HepG2 (cell line): Measurements from ENCODE around the gene NRG2. TPM values are rescaled to one million over a fixed set of nuclear protein-coding genes. Genes with fewer than 3 reads are reported as not detected.

Experiments
- ATAC-seq: fragments of 200-7000 bp; cut with Tn5 transposase; 3 replicates; pipeline ENCODE4 v1.9.1; 2020; ENCODE audit warnings: mild to moderate bottlenecking, moderate library complexity
- BruUV-seq: library from RNA; stranded (reverse); fragments of 400-500 nt; replicated peaks from 2 replicates; lab custom pipeline; 2021; lab: Mats Ljungman, UMichigan
- CTCF ChIA-PET: fragments of 300-600 bp; formaldehyde crosslinking; extraction: SDS; loops from one replicate; lab custom pipeline; 2021; ENCODE audit warnings: low total read pairs, inconsistent platforms, low intra/inter-chr PET ratio; lab: Yijun Ruan, JAX
- POLR2A ChIA-PET: fragments of 350-600 bp; sonication (Branson Sonifier 250); formaldehyde crosslinking; loops from one replicate; lab custom pipeline; 2020; ENCODE audit warnings: antibody characterized with exemption, inconsistent platforms; lab: Yijun Ruan, JAX
- DNase-seq: peaks from one replicate; pipeline ENCODE4 v3.0.0-alpha.2; 2015; ENCODE audit warnings: low spot score
- FAIRE-seq: peaks from 3 replicates; lab custom pipeline; 2011; peaks lifted over from hg19 to GRCh38; lab: Jason Lieb, UNC
- H2AFZ ChIP-seq: one replicate; pipeline ENCODE4 v1.6.1; 2011; ENCODE audit warnings: low read length, inconsistent platforms
- H3K27ac ChIP-seq: fragments of 300-600 bp; 3 replicates; pipeline ENCODE4 v1.8.0; 2011; ENCODE audit warnings: mixed run types, mild to moderate bottlenecking, mixed read lengths, low read length, inconsistent platforms; ENCODE audit not compliant: insufficient read depth; ENCODE audit errors: extremely low read length
- H3K27me3 ChIP-seq, 2 experiments: fragments of 200-600 bp in 1 of 2; 2 replicates in 1 of 2; 3 replicates in 1 of 2; pipeline versions ENCODE4 v1.6.0 to v1.8.0; 2011; ENCODE audit warnings: low read length in 2 of 2, mild to moderate bottlenecking in 2 of 2, moderate library complexity in 2 of 2, inconsistent platforms in 1 of 2; ENCODE audit not compliant: insufficient read depth in 2 of 2, control insufficient read depth in 1 of 2
- H3K36me3 ChIP-seq, 2 experiments: fragments of 200-600 bp in 1 of 2; replicated peaks in 1 of 2; 2 replicates in 1 of 2; 3 replicates in 1 of 2; pipeline versions ENCODE4 v1.5.1 to v1.8.0; 2011; ENCODE audit warnings: low read length in 2 of 2, inconsistent platforms in 1 of 2; ENCODE audit not compliant: insufficient read depth in 2 of 2, control insufficient read depth in 1 of 2
- H3K4me1 ChIP-seq: 2 replicates; pipeline ENCODE4 v1.5.1; 2012; ENCODE audit warnings: low read length, inconsistent platforms; ENCODE audit not compliant: insufficient read depth
- H3K4me2 ChIP-seq: 2 replicates; pipeline ENCODE4 v1.6.0; 2011; ENCODE audit warnings: low read depth, low read length, inconsistent platforms
- H3K4me3 ChIP-seq, 3 experiments: fragments of 200-600 bp in 1 of 3; sonication (generic), shearing (Covaris generic) in 1 of 3; replicated peaks in 1 of 3; 2 replicates each; pipeline ENCODE4 v1.5.1; 2011 to 2016; ENCODE audit warnings: low read length in 3 of 3, inconsistent platforms in 2 of 3, low read depth in 2 of 3, mild to moderate bottlenecking in 2 of 3, control low read depth in 1 of 3, mixed read lengths in 1 of 3; ENCODE audit not compliant: insufficient read depth in 1 of 3
- H3K79me2 ChIP-seq: one replicate; pipeline ENCODE4 v1.6.1; 2011; ENCODE audit warnings: low read length, inconsistent platforms; ENCODE audit not compliant: insufficient read depth
- H3K9ac ChIP-seq: 2 replicates; pipeline ENCODE4 v1.6.0; 2011; ENCODE audit warnings: mild to moderate bottlenecking, low read depth, low read length, inconsistent platforms; ENCODE audit not compliant: insufficient read depth
- H3K9me3 ChIP-seq: 2 replicates; pipeline ENCODE4 v1.5.1; 2012; ENCODE audit warnings: mild to moderate bottlenecking, low read length
- H4K20me1 ChIP-seq: 2 replicates; pipeline ENCODE4 v1.6.0; 2011; ENCODE audit warnings: inconsistent platforms, mild to moderate bottlenecking, low read length, moderate library complexity; ENCODE audit not compliant: insufficient read depth
- CAMTA2 ChIP-seq: sonication (generic); formaldehyde crosslinking; IDR thresholded peaks from 2 replicates; pipeline ENCODE4 v1.4.0; 2020; ENCODE audit warnings: mild to moderate bottlenecking, missing genetic modification reagents, borderline replicate concordance
- IRX3 ChIP-seq: sonication (generic); formaldehyde crosslinking; IDR thresholded peaks from 2 replicates; pipeline ENCODE4 v1.8.1; 2023; ENCODE audit warnings: mild to moderate bottlenecking, low read depth, missing genetic modification reagents, borderline replicate concordance
- NFKB2 ChIP-seq: sonication (generic); formaldehyde crosslinking; IDR thresholded peaks from 2 replicates; pipeline ENCODE4 v1.4.0; 2020; ENCODE audit warnings: missing genetic modification reagents, borderline replicate concordance
- PATZ1 ChIP-seq: sonication (generic); formaldehyde crosslinking; IDR thresholded peaks from 2 replicates; pipeline ENCODE4 v1.4.0; 2020; ENCODE audit warnings: missing genetic modification reagents
- REL ChIP-seq: sonication (generic); formaldehyde crosslinking; conservative IDR thresholded peaks from 2 replicates; pipeline ENCODE4 v1.8.0; 2022; ENCODE audit warnings: mild to moderate bottlenecking, missing genetic modification reagents, moderate library complexity
- ZNF274 ChIP-seq: sonication (generic); formaldehyde crosslinking; IDR thresholded peaks from 2 replicates; pipeline ENCODE4 v1.5.1; 2020; ENCODE audit warnings: mild to moderate bottlenecking, missing genetic modification reagents
- ZNF432 ChIP-seq: sonication (generic); formaldehyde crosslinking; IDR thresholded peaks from 2 replicates; pipeline ENCODE4 v1.5.0; 2020; ENCODE audit warnings: missing genetic modification reagents, mild to moderate bottlenecking, borderline replicate concordance
- ZNF468 ChIP-seq: sonication (generic); formaldehyde crosslinking; IDR thresholded peaks from 2 replicates; pipeline ENCODE4 v1.8.0; 2022; ENCODE audit warnings: mild to moderate bottlenecking, moderate library complexity, missing genetic modification reagents
- ZNF687 ChIP-seq: sonication (generic); formaldehyde crosslinking; IDR thresholded peaks from 2 replicates; pipeline ENCODE4 v1.5.1; 2020; ENCODE audit warnings: mild to moderate bottlenecking, missing genetic modification reagents, moderate library complexity
- WGBS: methylation state at CpG from one replicate; pipeline ENCODE4 v1.1.6; 2017; ENCODE audit warnings: low lambda C conversion rate; 5-methylcytosine and 5-hydroxymethylcytosine counted together
- in situ Hi-C: cut with HindIII; loops from 2 replicates; pipeline ENCODE4 v1.10.0; 2017; ENCODE audit warnings: low pct_unique_long_range_greater_than_20kb; ENCODE audit not compliant: extremely low pct_ligation_motif_present
- intact Hi-C: fragments of 100-400 bp; cut with micrococcal nuclease; formaldehyde crosslinking; loops from one replicate; pipeline ENCODE4 v1.10.0; 2022; ENCODE audit not compliant: unreplicated experiment
- polyA plus RNA-seq, 8 experiments: library from polyadenylated mRNA; depleted of rRNA in 3 of 8; stranded (reverse) in 7 of 8; unstranded in 1 of 8; fragments of >200 nt; fragmentation: Illumina TruSeq in 4 of 8; extraction: Trizol in 4 of 8; gene quantifications; 2 replicates each; pipeline versions ENCODE4 v1.2.1 to v1.2.3, GENCODE V29; 2011 to 2016; ENCODE audit warnings: low read depth in 4 of 8, missing spikeins in 1 of 8, mixed read lengths in 1 of 8; ENCODE audit not compliant: insufficient read depth in 1 of 8
- total RNA-seq, 5 experiments: library from RNA; depleted of rRNA; stranded (reverse); fragments of >200 nt; fragmentation: Illumina TruSeq; extraction: Trizol; gene quantifications; 2 replicates each; pipeline ENCODE4 v1.2.3, GENCODE V29; 2016; ENCODE audit warnings: low read depth in 1 of 5
- TF ChIP-seq, protein P1 (sequence below): IDR thresholded peaks from 2 replicates; pipeline ENCODE4 v1.6.1; 2016; ENCODE audit warnings: low read depth, missing genetic modification reagents, missing compliant biosample characterization
- TF ChIP-seq, protein P2 (sequence below): sonication (generic); formaldehyde crosslinking; IDR thresholded peaks from 2 replicates; pipeline ENCODE4 v1.5.1; 2020; ENCODE audit warnings: mild to moderate bottlenecking, moderate library complexity, missing genetic modification reagents

Gene NRG2
- total and polyA plus RNA-seq, 2 of the 13 experiments (the other 11 are each of a cell fraction or from before 2014, with no cell fraction given), result not detected

DNA sequence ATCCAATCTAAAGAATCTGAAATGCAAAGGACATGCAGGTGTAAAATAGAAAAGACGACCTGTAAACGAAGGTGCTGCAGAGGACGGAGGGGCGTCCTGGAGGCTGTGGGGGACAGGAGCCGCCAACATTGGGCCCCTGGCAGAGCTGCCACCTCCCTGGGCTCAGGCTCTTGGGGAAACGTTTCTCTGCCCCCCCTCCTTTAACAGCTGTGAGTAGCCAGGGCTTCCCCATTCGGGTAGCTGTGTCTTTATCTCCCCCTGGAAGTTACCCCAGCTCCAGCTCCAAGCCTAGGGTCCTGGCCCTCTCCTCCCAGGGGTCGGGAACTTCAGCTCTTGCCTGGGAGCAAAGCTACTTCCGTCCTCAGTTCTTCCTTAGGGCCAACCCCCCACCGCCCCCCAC is 196.0 kb downstream of the NRG2 start:
- FAIRE-seq (no peak), DNase-seq (no peak), ATAC-seq (no peak)
- no peaks in the 10 kb centered on the region for H3K4me1 ChIP-seq
- no peaks in the 10 kb centered on the region for H3K36me3 ChIP-seq
- no peaks in the 10 kb centered on the region for H4K20me1 ChIP-seq
- no peaks in the 10 kb centered on the region for H3K9me3 ChIP-seq
- no TSS peak for BruUV-seq
- no peaks in the 10 kb centered on the region for H3K79me2 ChIP-seq
- ChIA-PET CTCF (no interaction called here), POLR2A (no interaction called here)
- no peak overlapping the region for H3K4me3 ChIP-seq
- H3K27me3 ChIP-seq, result peaks cover 4 to 70% of the 10 kb centered on the region in 2 experiments; a peak in 3 of 5 replicates
- in situ Hi-C loops (no loop called here), intact Hi-C loops (loop anchor here (10.0 kb wide), 1 partner anchor 212 kb away; no protein-coding TSS in a partner anchor)
- no peak overlapping the region for H3K9ac ChIP-seq
- H3K4me2 ChIP-seq, result no peak overlapping the region
- H2AFZ ChIP-seq, result no peak overlapping the region
- H3K27ac ChIP-seq, result no peak overlapping the region
- 57% methylated on average over 7 of the region's 10 CpGs for WGBS
- no peak for TF ChIP-seq REL (CRISPR knock-in tag)
- no peak for TF ChIP-seq ZNF274 (CRISPR knock-in tag)
- TF ChIP-seq ZNF468 (CRISPR knock-in tag), result no peak
- TF ChIP-seq NFKB2, result no peak
- TF ChIP-seq, protein P1, sequence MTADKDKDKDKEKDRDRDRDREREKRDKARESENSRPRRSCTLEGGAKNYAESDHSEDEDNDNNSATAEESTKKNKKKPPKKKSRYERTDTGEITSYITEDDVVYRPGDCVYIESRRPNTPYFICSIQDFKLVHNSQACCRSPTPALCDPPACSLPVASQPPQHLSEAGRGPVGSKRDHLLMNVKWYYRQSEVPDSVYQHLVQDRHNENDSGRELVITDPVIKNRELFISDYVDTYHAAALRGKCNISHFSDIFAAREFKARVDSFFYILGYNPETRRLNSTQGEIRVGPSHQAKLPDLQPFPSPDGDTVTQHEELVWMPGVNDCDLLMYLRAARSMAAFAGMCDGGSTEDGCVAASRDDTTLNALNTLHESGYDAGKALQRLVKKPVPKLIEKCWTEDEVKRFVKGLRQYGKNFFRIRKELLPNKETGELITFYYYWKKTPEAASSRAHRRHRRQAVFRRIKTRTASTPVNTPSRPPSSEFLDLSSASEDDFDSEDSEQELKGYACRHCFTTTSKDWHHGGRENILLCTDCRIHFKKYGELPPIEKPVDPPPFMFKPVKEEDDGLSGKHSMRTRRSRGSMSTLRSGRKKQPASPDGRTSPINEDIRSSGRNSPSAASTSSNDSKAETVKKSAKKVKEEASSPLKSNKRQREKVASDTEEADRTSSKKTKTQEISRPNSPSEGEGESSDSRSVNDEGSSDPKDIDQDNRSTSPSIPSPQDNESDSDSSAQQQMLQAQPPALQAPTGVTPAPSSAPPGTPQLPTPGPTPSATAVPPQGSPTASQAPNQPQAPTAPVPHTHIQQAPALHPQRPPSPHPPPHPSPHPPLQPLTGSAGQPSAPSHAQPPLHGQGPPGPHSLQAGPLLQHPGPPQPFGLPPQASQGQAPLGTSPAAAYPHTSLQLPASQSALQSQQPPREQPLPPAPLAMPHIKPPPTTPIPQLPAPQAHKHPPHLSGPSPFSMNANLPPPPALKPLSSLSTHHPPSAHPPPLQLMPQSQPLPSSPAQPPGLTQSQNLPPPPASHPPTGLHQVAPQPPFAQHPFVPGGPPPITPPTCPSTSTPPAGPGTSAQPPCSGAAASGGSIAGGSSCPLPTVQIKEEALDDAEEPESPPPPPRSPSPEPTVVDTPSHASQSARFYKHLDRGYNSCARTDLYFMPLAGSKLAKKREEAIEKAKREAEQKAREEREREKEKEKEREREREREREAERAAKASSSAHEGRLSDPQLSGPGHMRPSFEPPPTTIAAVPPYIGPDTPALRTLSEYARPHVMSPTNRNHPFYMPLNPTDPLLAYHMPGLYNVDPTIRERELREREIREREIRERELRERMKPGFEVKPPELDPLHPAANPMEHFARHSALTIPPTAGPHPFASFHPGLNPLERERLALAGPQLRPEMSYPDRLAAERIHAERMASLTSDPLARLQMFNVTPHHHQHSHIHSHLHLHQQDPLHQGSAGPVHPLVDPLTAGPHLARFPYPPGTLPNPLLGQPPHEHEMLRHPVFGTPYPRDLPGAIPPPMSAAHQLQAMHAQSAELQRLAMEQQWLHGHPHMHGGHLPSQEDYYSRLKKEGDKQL (CRISPR knock-in tag), result no peak
- no peak for TF ChIP-seq IRX3 (CRISPR knock-in tag)
- TF ChIP-seq CAMTA2 (CRISPR knock-in tag), result no peak
- no peak for TF ChIP-seq PATZ1 (CRISPR knock-in tag)
- TF ChIP-seq, protein P2, sequence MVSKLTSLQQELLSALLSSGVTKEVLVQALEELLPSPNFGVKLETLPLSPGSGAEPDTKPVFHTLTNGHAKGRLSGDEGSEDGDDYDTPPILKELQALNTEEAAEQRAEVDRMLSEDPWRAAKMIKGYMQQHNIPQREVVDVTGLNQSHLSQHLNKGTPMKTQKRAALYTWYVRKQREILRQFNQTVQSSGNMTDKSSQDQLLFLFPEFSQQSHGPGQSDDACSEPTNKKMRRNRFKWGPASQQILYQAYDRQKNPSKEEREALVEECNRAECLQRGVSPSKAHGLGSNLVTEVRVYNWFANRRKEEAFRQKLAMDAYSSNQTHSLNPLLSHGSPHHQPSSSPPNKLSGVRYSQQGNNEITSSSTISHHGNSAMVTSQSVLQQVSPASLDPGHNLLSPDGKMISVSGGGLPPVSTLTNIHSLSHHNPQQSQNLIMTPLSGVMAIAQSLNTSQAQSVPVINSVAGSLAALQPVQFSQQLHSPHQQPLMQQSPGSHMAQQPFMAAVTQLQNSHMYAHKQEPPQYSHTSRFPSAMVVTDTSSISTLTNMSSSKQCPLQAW (CRISPR knock-in tag), result no peak
- no peak for TF ChIP-seq ZNF432 (CRISPR knock-in tag)
- no peak for TF ChIP-seq ZNF687
